Keratinocyte (primary cell): ENCODE data around the gene ZNF724. TPM values are rescaled to one million over a fixed set of nuclear protein-coding genes. Genes with fewer than 3 reads are reported as not detected.

Experiments used
- DNase-seq: peaks from one replicate; pipeline ENCODE4 v3.0.0-alpha.2; 2011; ENCODE audit warnings: low read depth, missing footprints, low spot score
- FAIRE-seq: peaks from 2 replicates; lab custom pipeline; 2011; peaks lifted over from hg19 to GRCh38; lab: Jason Lieb, UNC
- H2AFZ ChIP-seq: 2 replicates; pipeline ENCODE4 v1.6.0; 2012; ENCODE audit warnings: low read length, control low read depth, inconsistent platforms; ENCODE audit not compliant: control insufficient read depth
- H3K27ac ChIP-seq: 2 replicates; pipeline ENCODE4 v1.5.1; 2011; ENCODE audit warnings: low read length; ENCODE audit not compliant: control insufficient read depth, insufficient read depth
- H3K27me3 ChIP-seq: 3 replicates; pipeline ENCODE4 v1.6.0; 2011; ENCODE audit warnings: low read length; ENCODE audit not compliant: control insufficient read depth, insufficient read depth; ENCODE audit errors: extremely low read depth
- H3K36me3 ChIP-seq, 2 experiments: 2 replicates in 1 of 2; 3 replicates in 1 of 2; pipeline ENCODE4 v1.5.1; 2011; ENCODE audit warnings: low read length in 2 of 2, mild to moderate bottlenecking in 1 of 2; ENCODE audit not compliant: control insufficient read depth in 2 of 2, insufficient read depth in 2 of 2; ENCODE audit errors: extremely low read depth in 1 of 2
- H3K4me1 ChIP-seq: 3 replicates; pipeline ENCODE4 v1.5.1; 2011; ENCODE audit warnings: low read length; ENCODE audit not compliant: control insufficient read depth, insufficient read depth; ENCODE audit errors: extremely low read depth
- H3K4me2 ChIP-seq: 3 replicates; pipeline ENCODE4 v1.6.0; 2011; ENCODE audit warnings: low read depth, low read length; ENCODE audit not compliant: control insufficient read depth, insufficient read depth; ENCODE audit errors: extremely low read depth
- H3K4me3 ChIP-seq, 3 experiments: fragments of 200-600 bp in 1 of 3; sonication (generic) in 1 of 3; 2 replicates in 2 of 3; 3 replicates in 1 of 3; pipeline ENCODE4 v1.5.1; 2011 to 2016; ENCODE audit warnings: low read length in 3 of 3, mild to moderate bottlenecking in 3 of 3, control low read depth in 2 of 3, inconsistent platforms in 1 of 3, low read depth in 1 of 3, mixed read lengths in 1 of 3, mixed run types in 1 of 3, moderate library complexity in 1 of 3; ENCODE audit not compliant: control insufficient read depth in 2 of 3, insufficient read depth in 2 of 3; ENCODE audit errors: extremely low read depth in 1 of 3
- H3K79me2 ChIP-seq: 2 replicates; pipeline ENCODE4 v1.6.0; 2012; ENCODE audit warnings: low read length; ENCODE audit not compliant: control insufficient read depth, insufficient read depth
- H3K9ac ChIP-seq: 3 replicates; pipeline ENCODE4 v1.6.0; 2011; ENCODE audit warnings: low read length; ENCODE audit not compliant: control insufficient read depth, insufficient read depth; ENCODE audit errors: extremely low read depth
- H3K9me1 ChIP-seq: 3 replicates; pipeline ENCODE4 v1.6.0; 2011; ENCODE audit warnings: low read length; ENCODE audit not compliant: control insufficient read depth, insufficient read depth; ENCODE audit errors: extremely low read depth
- H3K9me3 ChIP-seq: 2 replicates; pipeline ENCODE4 v1.5.1; 2012; ENCODE audit warnings: low read depth, low read length; ENCODE audit not compliant: control insufficient read depth
- H4K20me1 ChIP-seq: 3 replicates; pipeline ENCODE4 v1.6.0; 2011; ENCODE audit warnings: low read length; ENCODE audit not compliant: control insufficient read depth, insufficient read depth; ENCODE audit errors: extremely low read depth
- EZH2 ChIP-seq: IDR thresholded peaks from one replicate; pipeline ENCODE4 v1.6.1; 2012; ENCODE audit warnings: inconsistent platforms, mild to moderate bottlenecking, low read length, moderate library complexity
- dilution Hi-C: fragments of 300-500 bp; cut with MboI; formaldehyde crosslinking; loops from one replicate; pipeline ENCODE4 v1.7.0; 2020; ENCODE audit warnings: low sequenced_read_pairs; ENCODE audit not compliant: extremely low pct_ligation_motif_present
- polyA plus RNA-seq, 5 experiments: library from polyadenylated mRNA; depleted of rRNA in 3 of 5; stranded (reverse) in 3 of 5; stranded (forward) in 1 of 5; unstranded in 1 of 5; fragments of >200 nt; gene quantifications; 1 replicate in 1 of 5; 2 replicates in 3 of 5; 3 replicates in 1 of 5; pipeline versions ENCODE4 v1.2.1 to v1.2.3, GENCODE V29; 2011 to 2012; ENCODE audit warnings: missing spikeins in 2 of 5, low read depth in 1 of 5, low replicate concordance in 1 of 5
- TF ChIP-seq, protein P1 (sequence below), 3 experiments: IDR thresholded peaks in 1 of 3; conservative IDR thresholded peaks in 1 of 3; optimal IDR thresholded peaks in 1 of 3; 2 replicates in 2 of 3; 3 replicates in 1 of 3; pipeline versions ENCODE3 to v1.5.1; 2011; ENCODE audit warnings: low read length in 3 of 3, mild to moderate bottlenecking in 3 of 3, moderate library complexity in 2 of 3, control low read depth in 1 of 3, inconsistent platforms in 1 of 3; ENCODE audit not compliant: insufficient read depth in 2 of 3; ENCODE audit errors: extremely low read depth in 1 of 3

ZNF724 gene
- polyA plus RNA-seq, 1 donor (not counting 4 experiments of a cell fraction or from before 2014, with no cell fraction given), result 2.6 TPM

DNA sequence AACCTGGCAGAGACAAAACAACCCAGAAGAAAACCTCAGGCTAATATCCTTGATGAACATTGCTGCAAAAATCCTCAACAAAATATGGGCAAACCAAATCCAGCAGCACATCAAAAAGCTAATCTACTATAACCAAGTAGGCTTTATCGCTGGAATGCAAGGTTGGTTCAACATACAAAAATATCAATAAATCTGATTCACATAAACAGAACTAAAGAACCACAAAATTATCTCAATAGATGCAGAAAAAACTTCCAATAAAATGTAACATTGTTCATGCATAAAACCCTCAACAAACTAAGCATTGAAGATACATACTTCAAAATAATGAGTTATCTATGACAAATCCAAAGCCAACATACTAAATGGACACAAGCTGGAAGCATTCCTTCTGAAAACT, 8.8 kb downstream of the ZNF724 start:
- TF ChIP-seq EZH2, result no peak
- TF ChIP-seq, protein P1, sequence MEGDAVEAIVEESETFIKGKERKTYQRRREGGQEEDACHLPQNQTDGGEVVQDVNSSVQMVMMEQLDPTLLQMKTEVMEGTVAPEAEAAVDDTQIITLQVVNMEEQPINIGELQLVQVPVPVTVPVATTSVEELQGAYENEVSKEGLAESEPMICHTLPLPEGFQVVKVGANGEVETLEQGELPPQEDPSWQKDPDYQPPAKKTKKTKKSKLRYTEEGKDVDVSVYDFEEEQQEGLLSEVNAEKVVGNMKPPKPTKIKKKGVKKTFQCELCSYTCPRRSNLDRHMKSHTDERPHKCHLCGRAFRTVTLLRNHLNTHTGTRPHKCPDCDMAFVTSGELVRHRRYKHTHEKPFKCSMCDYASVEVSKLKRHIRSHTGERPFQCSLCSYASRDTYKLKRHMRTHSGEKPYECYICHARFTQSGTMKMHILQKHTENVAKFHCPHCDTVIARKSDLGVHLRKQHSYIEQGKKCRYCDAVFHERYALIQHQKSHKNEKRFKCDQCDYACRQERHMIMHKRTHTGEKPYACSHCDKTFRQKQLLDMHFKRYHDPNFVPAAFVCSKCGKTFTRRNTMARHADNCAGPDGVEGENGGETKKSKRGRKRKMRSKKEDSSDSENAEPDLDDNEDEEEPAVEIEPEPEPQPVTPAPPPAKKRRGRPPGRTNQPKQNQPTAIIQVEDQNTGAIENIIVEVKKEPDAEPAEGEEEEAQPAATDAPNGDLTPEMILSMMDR (optimal IDR thresholded peaks at IDR 0.05 in 1 of 3, IDR thresholded peaks at IDR 0.05 in 1 of 3, conservative IDR thresholded peaks at IDR 0.05 in 1 of 3; ENCODE audit: extremely low read depth in 1 of 3, insufficient read depth in 2 of 3, low read length in 3 of 3), result no peak
- no peaks in the 10 kb centered on the region for H4K20me1 ChIP-seq
- no peaks in the 10 kb centered on the region for H3K4me1 ChIP-seq
- peaks cover 4% of the 10 kb centered on the region for H3K9me3 ChIP-seq
- H3K4me2 ChIP-seq, result no peak overlapping the region
- H3K27me3 ChIP-seq, result no peaks in the 10 kb centered on the region
- no peak overlapping the region for H3K9ac ChIP-seq
- peaks cover 42% of the 10 kb centered on the region for H3K79me2 ChIP-seq
- peaks cover 0 to 3% of the 10 kb centered on the region in 2 experiments for H3K36me3 ChIP-seq
- H3K4me3 ChIP-seq, result no peak overlapping the region
- DNase-seq (no peak), FAIRE-seq (no peak)
- dilution Hi-C loops, result no loop called here
- no peak overlapping the region for H2AFZ ChIP-seq
- no peak overlapping the region for H3K27ac ChIP-seq
- no peaks in the 10 kb centered on the region for H3K9me1 ChIP-seq

DNA sequence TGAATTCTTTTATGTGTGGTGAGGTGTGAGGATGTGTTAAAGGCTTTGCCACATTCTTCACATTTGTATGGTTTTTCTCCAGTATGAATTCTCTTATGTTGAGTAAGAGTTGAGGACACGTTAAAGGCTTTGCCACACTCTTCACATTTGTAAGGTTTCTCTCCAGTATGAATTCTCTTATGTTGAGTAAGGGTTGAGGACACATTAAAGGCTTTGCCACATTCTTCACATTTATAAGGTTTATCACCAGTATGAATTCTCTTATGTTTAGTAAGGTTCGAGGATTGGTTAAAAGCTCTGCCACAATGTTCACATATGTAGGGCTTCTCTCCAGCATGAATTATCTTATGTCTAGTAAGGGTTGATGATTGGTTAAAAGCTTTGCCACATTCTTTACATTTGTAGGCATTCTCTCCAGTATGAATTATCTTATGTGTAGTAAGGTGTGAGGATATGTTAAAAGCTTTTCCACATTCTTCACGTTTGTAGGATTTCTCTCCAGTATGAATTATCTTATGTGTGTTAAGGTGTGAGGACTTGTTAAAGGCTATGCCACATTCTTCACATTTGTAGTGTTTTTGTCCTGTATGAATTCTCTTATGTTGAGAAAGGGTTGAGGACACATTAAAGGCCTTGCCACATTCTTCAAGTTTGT, 27.1 kb downstream of the ZNF724 start:
- Histone ChIP-seq H3K36me3 (peaks cover 0 to 3% of the 10 kb centered on the region in 2 experiments), H3K9me3 (peaks cover 30% of the 10 kb centered on the region)
- FAIRE-seq, result no peak

More for the DNA sequence above, 27.1 kb downstream of the ZNF724 start:
- no peak overlapping the region for H3K27ac ChIP-seq
- DNase-seq, result no peak
- H4K20me1 ChIP-seq, result no peaks in the 10 kb centered on the region
- no peaks in the 10 kb centered on the region for H3K9me1 ChIP-seq
- dilution Hi-C loops, result no loop called here
- no peaks in the 10 kb centered on the region for H3K4me1 ChIP-seq
- H3K4me2 ChIP-seq, result no peak overlapping the region
- H3K9ac ChIP-seq, result no peak overlapping the region
- no peak overlapping the region for H3K4me3 ChIP-seq
- H3K27me3 ChIP-seq, result no peaks in the 10 kb centered on the region
- TF ChIP-seq, protein P1 (optimal IDR thresholded peaks at IDR 0.05 in 1 of 3, IDR thresholded peaks at IDR 0.05 in 1 of 3, conservative IDR thresholded peaks at IDR 0.05 in 1 of 3; ENCODE audit: extremely low read depth in 1 of 3, insufficient read depth in 2 of 3, low read length in 3 of 3), result no peak
- no peak for TF ChIP-seq EZH2
- H3K79me2 ChIP-seq, result no peaks in the 10 kb centered on the region
- no peak overlapping the region for H2AFZ ChIP-seq
